PC-9 (cell line): ENCODE results near the gene BCL2A1.

Source experiments
- EZH2 ChIP-seq: fragments of 200-600 bp; sonication (generic); IDR thresholded peaks from 2 replicates; pipeline ENCODE4 v1.8.0; 2017; ENCODE audit warnings: antibody characterized with exemption, low read depth
- TF ChIP-seq, protein P1 (sequence below): fragments of 200-600 bp; sonication (generic); conservative IDR thresholded peaks from 2 replicates; pipeline ENCODE4 v1.6.1; 2017; ENCODE audit warnings: mixed run types, antibody characterized with exemption, mild to moderate bottlenecking, moderate library complexity

- TF ChIP-seq, protein P1, sequence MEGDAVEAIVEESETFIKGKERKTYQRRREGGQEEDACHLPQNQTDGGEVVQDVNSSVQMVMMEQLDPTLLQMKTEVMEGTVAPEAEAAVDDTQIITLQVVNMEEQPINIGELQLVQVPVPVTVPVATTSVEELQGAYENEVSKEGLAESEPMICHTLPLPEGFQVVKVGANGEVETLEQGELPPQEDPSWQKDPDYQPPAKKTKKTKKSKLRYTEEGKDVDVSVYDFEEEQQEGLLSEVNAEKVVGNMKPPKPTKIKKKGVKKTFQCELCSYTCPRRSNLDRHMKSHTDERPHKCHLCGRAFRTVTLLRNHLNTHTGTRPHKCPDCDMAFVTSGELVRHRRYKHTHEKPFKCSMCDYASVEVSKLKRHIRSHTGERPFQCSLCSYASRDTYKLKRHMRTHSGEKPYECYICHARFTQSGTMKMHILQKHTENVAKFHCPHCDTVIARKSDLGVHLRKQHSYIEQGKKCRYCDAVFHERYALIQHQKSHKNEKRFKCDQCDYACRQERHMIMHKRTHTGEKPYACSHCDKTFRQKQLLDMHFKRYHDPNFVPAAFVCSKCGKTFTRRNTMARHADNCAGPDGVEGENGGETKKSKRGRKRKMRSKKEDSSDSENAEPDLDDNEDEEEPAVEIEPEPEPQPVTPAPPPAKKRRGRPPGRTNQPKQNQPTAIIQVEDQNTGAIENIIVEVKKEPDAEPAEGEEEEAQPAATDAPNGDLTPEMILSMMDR, result no peak
- no peak for TF ChIP-seq EZH2
These were observed 44.2 kb upstream of the BCL2A1 start for GRCh38 chr15:80015156-80015555.
